GM18508 (cell line): ENCODE data around the gene ZBTB38.
A peak's percentile ranks its signal among the peaks of the same experiment; 100 is the strongest.

Experiments
- ATAC-seq: cut with Tn5 transposase; IDR thresholded peaks from one replicate; pipeline ENCODE4 v1.9.1; 2021; ENCODE audit warnings: moderate number of reproducible peaks; ENCODE audit not compliant: insufficient read depth, unreplicated experiment

The ZBTB38 gene

GRCh38 chr3:141368062-141368924, at the start of gene ZBTB38:
ZBTB38 (plus strand) TSS chr3:141368504; CDS start chr3:141442389, 73,885 bp downstream.
- ATAC-seq: no peak

DNA sequence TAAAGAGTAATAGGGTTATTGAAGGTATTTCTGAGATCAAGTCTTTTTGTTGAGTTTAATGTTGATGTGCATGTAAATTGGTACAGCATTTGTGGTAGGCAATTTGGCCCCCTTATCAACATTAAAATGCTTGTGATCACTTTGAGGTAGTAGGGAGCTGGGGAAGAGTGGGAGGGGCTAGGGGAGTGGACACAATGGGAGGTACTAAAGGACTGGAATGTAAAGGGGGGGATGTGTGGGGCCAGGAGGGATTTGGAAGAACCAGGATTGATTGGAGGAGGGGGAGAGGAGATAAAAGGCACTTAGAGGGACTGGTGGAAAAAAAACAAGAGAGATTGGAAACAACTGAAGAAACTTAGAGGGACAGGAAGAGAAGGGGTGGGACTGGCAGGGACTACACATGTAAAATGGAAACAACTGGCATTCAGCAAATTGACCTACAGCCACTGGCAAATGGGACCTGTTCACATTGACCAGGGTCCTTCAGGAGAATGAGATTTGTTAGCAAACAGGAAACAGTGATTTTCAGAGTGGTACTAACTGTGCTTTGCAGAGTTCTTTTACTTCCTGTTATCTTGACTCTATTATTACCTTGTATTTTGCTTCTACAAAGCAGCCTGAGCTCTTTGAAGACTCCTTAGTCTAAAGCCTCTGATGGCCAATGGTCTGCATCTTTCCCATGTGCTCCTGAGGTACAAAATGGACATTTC, 47.8 kb upstream of the ZBTB38 start:
- ATAC-seq: no peak

GRCh38 chr3:141321109-141321497, 47.2 kb upstream of the ZBTB38 start:
- ATAC-seq: no peak

GRCh38 chr3:141323936-141324704, 44.2 kb upstream of the ZBTB38 start:
- no peak for ATAC-seq

DNA sequence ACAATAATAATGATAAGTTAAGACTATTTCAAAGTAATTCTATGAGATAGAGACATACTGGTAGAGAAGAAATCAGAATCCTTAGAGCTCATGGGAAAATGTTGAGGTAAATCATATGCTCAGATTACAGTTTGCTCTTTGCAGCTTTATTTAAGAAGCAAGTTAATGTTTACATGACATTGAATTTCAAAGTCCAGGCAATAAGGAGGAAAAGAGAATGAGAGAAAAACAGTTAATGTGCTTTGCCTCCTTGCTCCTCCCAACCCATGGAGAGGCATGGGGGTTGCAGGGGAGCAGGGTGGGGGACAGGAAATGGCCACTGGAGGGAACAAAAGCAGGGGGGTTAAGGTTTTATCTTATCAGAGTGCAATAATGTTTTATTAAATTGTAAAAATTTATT, 42.2 kb upstream of the ZBTB38 start:
- no peak for ATAC-seq

DNA sequence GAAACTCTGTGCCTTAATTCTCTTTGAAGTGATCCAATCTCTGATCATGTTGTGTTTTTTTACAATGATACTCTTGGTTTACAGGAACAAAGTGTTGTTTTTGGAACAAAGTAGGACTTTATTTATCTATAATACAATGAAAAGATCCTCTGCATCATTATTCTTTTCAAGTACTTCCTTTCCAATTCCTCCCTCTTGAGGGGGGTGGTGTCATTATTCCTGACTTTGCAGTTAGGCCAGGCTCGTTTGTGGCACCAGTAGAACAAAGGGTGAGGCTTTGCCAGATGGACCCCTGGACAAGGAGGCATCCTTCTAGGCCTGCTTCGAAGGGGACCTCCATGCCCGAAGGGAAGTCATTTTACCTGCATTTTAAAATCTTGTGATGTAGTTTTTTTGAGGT, 41.7 kb upstream of the ZBTB38 start:
- no peak for ATAC-seq

- no peak for ATAC-seq
These were observed 39.8 kb upstream of the ZBTB38 start for GRCh38 chr3:141328286-141329166.

GRCh38 chr3:141330235-141330634, 38.1 kb upstream of the ZBTB38 start:
- ATAC-seq: no peak

- no peak for ATAC-seq
These were observed 37.5 kb upstream of the ZBTB38 start for GRCh38 chr3:141330718-141331376.

- ATAC-seq: no peak
These were observed 36.7 kb upstream of the ZBTB38 start for GRCh38 chr3:141331377-141332318.

DNA sequence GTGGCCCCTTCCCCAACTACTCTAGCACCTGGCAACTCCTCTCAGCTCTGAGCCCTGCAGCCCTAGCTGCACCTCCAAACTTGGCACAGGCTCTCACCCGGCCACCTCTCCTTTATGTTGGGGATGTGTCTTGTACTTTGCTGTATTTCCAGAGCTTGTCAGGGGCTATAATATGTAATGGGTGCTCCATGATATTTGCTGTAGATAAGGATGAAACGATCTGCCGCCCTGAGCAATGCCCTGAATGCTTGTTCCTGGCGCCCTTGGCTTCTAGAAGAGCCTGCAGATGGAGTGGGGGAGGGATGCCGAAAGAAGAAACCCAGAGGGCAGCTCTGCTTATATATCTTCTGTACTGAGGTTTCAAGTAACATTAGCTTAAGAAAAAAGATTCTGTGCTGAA, 35.9 kb upstream of the ZBTB38 start:
- no peak for ATAC-seq

DNA sequence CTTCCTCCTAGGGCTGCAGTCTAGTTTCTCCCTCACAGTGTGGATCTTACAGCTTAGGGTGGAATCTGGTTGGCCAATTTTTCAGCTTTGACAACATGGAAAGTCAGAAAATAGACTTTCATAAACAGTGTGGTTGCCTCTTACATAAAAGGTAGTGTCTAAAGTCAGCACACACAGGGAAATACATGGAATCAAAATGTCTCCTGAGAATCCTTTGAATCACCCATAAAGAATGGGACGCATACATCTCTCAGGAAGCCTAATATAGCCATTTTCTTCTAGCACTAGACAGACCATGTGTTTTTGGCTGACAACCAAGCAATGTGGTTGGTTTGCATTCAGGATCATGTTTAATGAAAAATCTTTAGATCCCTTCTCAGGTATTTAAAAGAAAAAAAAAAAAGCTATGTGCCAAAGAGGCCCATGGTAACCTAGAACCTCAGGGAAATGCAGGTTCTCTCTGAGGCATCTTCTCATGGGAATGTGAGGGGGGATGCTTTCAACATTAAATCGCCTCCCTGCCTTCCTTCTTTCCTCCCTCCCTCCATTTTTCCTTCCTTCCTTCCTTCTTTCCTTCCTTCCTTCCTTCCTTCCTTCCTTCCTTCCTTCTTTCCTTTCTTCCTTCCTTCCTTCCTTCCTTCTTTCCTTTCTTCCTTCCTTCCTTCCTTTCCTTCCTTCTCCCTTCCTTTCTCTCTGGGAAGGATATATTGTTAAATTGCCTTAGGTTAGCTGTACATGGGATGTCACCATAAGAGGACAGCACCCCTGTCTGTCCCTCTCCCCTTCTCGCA, 34.3 kb upstream of the ZBTB38 start:
- no peak for ATAC-seq

GRCh38 chr3:141334627-141335250, 33.6 kb upstream of the ZBTB38 start:
- ATAC-seq: no peak

DNA sequence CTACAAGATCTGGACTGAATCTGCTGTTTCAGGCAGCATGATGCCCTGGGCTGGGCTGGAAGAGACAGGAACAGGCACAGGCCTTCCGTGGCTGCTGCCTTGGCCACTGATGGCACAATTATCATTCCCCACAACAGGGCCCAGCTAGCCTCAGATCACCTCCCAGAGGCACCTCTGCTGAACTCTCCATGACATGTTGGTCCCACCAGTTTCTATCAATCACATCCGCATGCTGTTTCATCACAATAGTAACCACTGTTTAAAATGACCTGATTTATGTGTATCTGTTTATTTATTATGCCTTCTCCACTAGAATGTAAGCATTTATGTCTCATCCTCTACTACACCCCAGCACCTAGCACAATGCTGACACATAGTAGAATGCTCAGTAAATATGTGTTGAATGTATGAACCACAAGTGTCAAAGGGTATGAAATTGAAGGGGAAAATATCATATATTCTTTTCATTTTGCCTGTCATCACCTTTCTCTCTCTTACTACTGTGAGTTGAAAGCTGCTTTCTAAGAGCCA, 32.7 kb upstream of the ZBTB38 start:
- ATAC-seq: no peak

GRCh38 chr3:141336672-141337522, 31.4 kb upstream of the ZBTB38 start:
- peak; percentile 62 for ATAC-seq

- no peak for ATAC-seq
These were observed 30.8 kb upstream of the ZBTB38 start for GRCh38 chr3:141337523-141337854.
